ENCODE data around the gene OS9.

The OS9 gene

GRCh38 chr12:57744194-57744776 lies 50.4 kb downstream of the OS9 start (continued):
- TF ChIP-seq, protein P1, sequence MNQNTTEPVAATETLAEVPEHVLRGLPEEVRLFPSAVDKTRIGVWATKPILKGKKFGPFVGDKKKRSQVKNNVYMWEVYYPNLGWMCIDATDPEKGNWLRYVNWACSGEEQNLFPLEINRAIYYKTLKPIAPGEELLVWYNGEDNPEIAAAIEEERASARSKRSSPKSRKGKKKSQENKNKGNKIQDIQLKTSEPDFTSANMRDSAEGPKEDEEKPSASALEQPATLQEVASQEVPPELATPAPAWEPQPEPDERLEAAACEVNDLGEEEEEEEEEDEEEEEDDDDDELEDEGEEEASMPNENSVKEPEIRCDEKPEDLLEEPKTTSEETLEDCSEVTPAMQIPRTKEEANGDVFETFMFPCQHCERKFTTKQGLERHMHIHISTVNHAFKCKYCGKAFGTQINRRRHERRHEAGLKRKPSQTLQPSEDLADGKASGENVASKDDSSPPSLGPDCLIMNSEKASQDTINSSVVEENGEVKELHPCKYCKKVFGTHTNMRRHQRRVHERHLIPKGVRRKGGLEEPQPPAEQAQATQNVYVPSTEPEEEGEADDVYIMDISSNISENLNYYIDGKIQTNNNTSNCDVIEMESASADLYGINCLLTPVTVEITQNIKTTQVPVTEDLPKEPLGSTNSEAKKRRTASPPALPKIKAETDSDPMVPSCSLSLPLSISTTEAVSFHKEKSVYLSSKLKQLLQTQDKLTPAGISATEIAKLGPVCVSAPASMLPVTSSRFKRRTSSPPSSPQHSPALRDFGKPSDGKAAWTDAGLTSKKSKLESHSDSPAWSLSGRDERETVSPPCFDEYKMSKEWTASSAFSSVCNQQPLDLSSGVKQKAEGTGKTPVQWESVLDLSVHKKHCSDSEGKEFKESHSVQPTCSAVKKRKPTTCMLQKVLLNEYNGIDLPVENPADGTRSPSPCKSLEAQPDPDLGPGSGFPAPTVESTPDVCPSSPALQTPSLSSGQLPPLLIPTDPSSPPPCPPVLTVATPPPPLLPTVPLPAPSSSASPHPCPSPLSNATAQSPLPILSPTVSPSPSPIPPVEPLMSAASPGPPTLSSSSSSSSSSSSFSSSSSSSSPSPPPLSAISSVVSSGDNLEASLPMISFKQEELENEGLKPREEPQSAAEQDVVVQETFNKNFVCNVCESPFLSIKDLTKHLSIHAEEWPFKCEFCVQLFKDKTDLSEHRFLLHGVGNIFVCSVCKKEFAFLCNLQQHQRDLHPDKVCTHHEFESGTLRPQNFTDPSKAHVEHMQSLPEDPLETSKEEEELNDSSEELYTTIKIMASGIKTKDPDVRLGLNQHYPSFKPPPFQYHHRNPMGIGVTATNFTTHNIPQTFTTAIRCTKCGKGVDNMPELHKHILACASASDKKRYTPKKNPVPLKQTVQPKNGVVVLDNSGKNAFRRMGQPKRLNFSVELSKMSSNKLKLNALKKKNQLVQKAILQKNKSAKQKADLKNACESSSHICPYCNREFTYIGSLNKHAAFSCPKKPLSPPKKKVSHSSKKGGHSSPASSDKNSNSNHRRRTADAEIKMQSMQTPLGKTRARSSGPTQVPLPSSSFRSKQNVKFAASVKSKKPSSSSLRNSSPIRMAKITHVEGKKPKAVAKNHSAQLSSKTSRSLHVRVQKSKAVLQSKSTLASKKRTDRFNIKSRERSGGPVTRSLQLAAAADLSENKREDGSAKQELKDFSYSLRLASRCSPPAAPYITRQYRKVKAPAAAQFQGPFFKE (tag by site-specific recombination; IDR thresholded peaks at IDR 0.05; ENCODE audit: borderline replicate concordance), result no peak
- TF ChIP-seq ZNF280D (tag by site-specific recombination; IDR thresholded peaks at IDR 0.05) (no peak), ZFP41 (tag by site-specific recombination; IDR thresholded peaks at IDR 0.05; ENCODE audit: borderline replicate concordance) (no peak), ZNF112 (tag by site-specific recombination; IDR thresholded peaks at IDR 0.05) (no peak), ZNF114 (tag by site-specific recombination; IDR thresholded peaks at IDR 0.05) (no peak), ZNF394 (tag by site-specific recombination; IDR thresholded peaks at IDR 0.05; ENCODE audit: borderline replicate concordance) (no peak; the same call in none of the 2 replicates), SP3 (tag by site-specific recombination; IDR thresholded peaks at IDR 0.05) (no peak; the same call in 1 of the 2 replicates), ZNF596 (tag by site-specific recombination; IDR thresholded peaks at IDR 0.05) (no peak), BCL11A (tag by site-specific recombination; IDR thresholded peaks at IDR 0.05; ENCODE audit: low read depth) (no peak), GLIS2 (tag by site-specific recombination; IDR thresholded peaks at IDR 0.05) (no peak), ZBTB1 (tag by site-specific recombination; IDR thresholded peaks at IDR 0.05) (no peak), MZF1 (tag by site-specific recombination; IDR thresholded peaks at IDR 0.05; ENCODE audit: borderline replicate concordance) (no peak), ZNF311 (tag by site-specific recombination; IDR thresholded peaks at IDR 0.05; ENCODE audit: borderline replicate concordance) (no peak), ZNF423 (tag by site-specific recombination; IDR thresholded peaks at IDR 0.05) (peak; percentile 82), KLF10 (tag by site-specific recombination; IDR thresholded peaks at IDR 0.05) (peak; percentile 56), ZNF544 (tag by site-specific recombination; IDR thresholded peaks at IDR 0.05) (no peak), ZNF548 (tag by site-specific recombination; IDR thresholded peaks at IDR 0.05) (no peak), AEBP2 (tag by site-specific recombination; IDR thresholded peaks at IDR 0.05; ENCODE audit: borderline replicate concordance) (no peak), ZNF169 (tag by site-specific recombination; IDR thresholded peaks at IDR 0.05) (no peak), ZNF404 (tag by site-specific recombination; IDR thresholded peaks at IDR 0.05) (no peak), ZIC2 (tag by site-specific recombination; IDR thresholded peaks at IDR 0.05) (no peak), ZNF707 (tag by site-specific recombination; IDR thresholded peaks at IDR 0.05) (no peak), PATZ1 (tag by site-specific recombination; IDR thresholded peaks at IDR 0.05) (no peak; the same call in 1 of the 2 replicates), ZSCAN4 (tag by site-specific recombination; IDR thresholded peaks at IDR 0.05) (0 out of 2 replicates have a peak, but pooled peaks have one; percentile 24), ZNF174 (tag by site-specific recombination; IDR thresholded peaks at IDR 0.05) (no peak), ZNF37A (tag by site-specific recombination; IDR thresholded peaks at IDR 0.05) (no peak), ZNF184 (tag by site-specific recombination; IDR thresholded peaks at IDR 0.05) (0 out of 2 replicates have a peak, but pooled peaks have one; percentile 71)

Measured in HEK293 (cell line).